NK-92 treated with Interleukin-12 subunit alpha and Interleukin-12 subunit beta, amount 100 ng/mL, for 24 hours (cell line): ENCODE measurements around the gene ZNF662.

Source experiments
- DNase-seq: peaks from one replicate; lab custom pipeline; 2025; lab: John Stamatoyannopoulos, UW

The ZNF662 gene

GRCh38 chr3:42937334-42937733, 31.4 kb downstream of the ZNF662 start:
- DNase-seq = no peak

- DNase-seq = no peak
Observed at GRCh38 chr3:42942693-42943092, 36.8 kb downstream of the ZNF662 start.

DNA sequence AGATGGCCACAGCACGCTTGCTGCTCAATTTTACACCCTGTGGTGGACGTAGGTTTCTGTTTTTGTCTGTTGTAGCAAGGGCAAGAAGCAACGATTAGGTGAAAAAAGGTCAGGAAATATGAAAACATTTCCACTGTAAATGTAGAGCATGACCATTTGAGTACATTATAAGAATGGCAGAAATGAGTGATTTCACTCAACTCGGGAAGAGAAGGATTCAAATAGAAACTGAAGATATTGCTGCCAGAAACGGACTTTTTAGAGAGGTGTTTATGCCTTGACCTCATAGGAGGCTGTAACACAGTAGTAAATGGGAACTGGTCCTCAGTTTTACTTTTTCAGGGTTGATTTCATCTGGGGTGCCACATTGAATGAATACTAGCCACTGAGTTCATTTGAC, 40.1 kb downstream of the ZNF662 start:
- DNase-seq = no peak

- DNase-seq = no peak
Observed at GRCh38 chr3:42957573-42957972, 51.6 kb downstream of the ZNF662 start.

- DNase-seq = no peak
Observed at GRCh38 chr3:42960282-42960681, 54.3 kb downstream of the ZNF662 start.

DNA sequence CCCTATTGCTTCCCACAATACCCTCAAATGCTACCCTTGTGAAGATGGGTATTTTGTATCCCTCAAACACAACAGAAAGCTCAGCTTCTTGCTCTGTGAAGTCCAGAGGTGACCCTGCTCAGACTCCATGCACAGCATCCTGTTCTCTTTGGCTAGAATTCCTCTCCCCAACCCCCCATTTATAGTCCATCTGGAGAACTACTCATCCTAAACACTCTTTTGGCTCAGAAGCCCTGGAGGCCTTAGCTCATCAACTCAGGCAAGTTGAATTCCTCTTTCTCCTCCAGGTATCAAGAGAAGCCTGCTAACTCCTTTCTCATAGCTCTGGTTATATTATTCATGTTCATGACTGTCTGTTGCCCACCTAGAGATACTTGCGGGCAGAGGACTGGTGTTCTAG, 54.8 kb downstream of the ZNF662 start:
- DNase-seq = no peak

DNA sequence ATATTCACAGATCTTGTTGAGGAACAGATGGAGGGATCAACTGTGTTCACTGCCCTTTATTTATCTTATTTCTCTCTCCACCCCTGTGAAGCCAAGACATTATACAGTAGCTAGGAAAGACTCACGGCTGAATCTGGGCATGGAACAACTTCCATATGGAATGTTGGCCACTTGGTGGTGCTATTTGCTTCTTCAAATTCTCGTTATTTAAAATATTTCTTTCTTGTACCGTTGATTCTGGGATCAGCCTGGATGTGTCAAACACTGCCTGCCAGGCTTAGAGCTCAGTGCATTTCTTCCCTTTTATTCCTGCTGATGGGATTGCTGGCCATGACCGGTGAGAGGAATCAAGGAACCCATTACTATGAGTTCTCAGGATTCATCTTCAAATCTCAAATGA, 55.7 kb downstream of the ZNF662 start:
- DNase-seq = no peak

DNA sequence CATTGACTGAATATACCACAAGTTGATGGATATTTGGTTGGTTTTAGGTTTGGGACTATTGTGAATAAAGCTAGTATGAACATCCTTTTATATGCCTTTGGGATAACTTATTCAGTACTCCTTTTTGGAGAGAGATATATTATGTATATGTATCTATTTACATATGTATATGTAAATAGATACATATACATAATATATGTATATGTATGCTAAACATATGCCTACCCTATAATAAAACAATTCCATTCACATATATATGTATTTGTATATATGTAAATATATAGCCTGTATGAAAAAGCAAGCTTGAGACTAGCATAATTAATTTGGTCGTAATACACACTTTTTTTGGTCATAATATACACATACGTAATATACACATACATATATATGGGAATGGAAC, 57.3 kb downstream of the ZNF662 start:
- no peak for DNase-seq

DNA sequence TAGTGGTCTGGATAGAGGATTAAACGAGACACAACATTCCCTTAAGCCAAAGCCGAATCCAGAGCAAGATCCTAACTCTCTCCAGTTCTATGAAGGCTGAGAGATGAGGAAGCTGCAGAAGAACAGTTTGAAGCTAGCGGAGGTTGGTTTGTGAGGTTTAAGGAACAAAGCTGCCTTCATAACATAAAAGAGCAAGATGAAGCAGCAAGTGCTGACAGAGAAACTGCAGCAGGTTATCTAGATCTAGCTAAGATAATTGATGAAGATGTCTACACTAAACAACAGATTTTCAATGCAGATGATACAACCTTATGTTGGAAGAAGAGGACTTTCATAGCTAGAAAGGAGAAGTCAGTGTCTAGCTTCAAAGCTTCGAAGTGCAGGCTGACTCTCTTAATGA, 58.3 kb downstream of the ZNF662 start:
- no peak for DNase-seq
